DMS153 (cell line): ENCODE data around the gene B3GALT5.

Experiments
- DNase-seq: peaks from one replicate; lab custom pipeline; 2025; lab: John Stamatoyannopoulos, UW

The B3GALT5 gene

GRCh38 chr21:39604951-39605350 is 7.8 kb upstream of the B3GALT5 start:
- DNase-seq: no peak

- peak; percentile 26 for DNase-seq
Observed at GRCh38 chr21:39610703-39611102, 2.0 kb upstream of the B3GALT5 start.

- no peak for DNase-seq
Observed at GRCh38 chr21:39611551-39612190, 1.1 kb upstream of the B3GALT5 start.

GRCh38 chr21:39613041-39613934 is 548 bp downstream of the B3GALT5 start:
- no peak for DNase-seq

GRCh38 chr21:39616211-39616772 is 3.6 kb downstream of the B3GALT5 start:
- no peak for DNase-seq

GRCh38 chr21:39620856-39621255 is 8.1 kb downstream of the B3GALT5 start:
- no peak for DNase-seq

GRCh38 chr21:39625211-39625895 is 12.6 kb downstream of the B3GALT5 start:
- no peak for DNase-seq

GRCh38 chr21:39628385-39628784 is 15.6 kb downstream of the B3GALT5 start:
- DNase-seq: no peak

GRCh38 chr21:39630191-39630591 is 17.5 kb downstream of the B3GALT5 start:
- no peak for DNase-seq

- DNase-seq: no peak
Observed at GRCh38 chr21:39630827-39631226, 18.1 kb downstream of the B3GALT5 start.

GRCh38 chr21:39631842-39632562 is 19.3 kb downstream of the B3GALT5 start:
- DNase-seq: no peak

- DNase-seq: no peak
Observed at GRCh38 chr21:39632796-39633442, 20.2 kb downstream of the B3GALT5 start.

- no peak for DNase-seq
Observed at GRCh38 chr21:39633770-39634181, 21.0 kb downstream of the B3GALT5 start.

- no peak for DNase-seq
Observed at GRCh38 chr21:39634507-39634906, 21.8 kb downstream of the B3GALT5 start.

GRCh38 chr21:39637197-39637970 is 24.6 kb downstream of the B3GALT5 start:
- DNase-seq: peak; percentile 90

- peak; percentile 68 for DNase-seq
Observed at GRCh38 chr21:39637971-39638240, 25.2 kb downstream of the B3GALT5 start.

GRCh38 chr21:39638281-39638680 is 25.5 kb downstream of the B3GALT5 start:
- DNase-seq: peak; percentile 31

- DNase-seq: no peak
Observed at GRCh38 chr21:39640754-39641153, 28.0 kb downstream of the B3GALT5 start.

GRCh38 chr21:39641827-39642450 is 29.2 kb downstream of the B3GALT5 start:
- DNase-seq: no peak

GRCh38 chr21:39644062-39644560 is 31.4 kb downstream of the B3GALT5 start:
- no peak for DNase-seq
